Epithelial cell of esophagus (primary cell): ENCODE measurements around the gene ACVR1B.
"Not testable (repeated sequence)": the region's sequence is repeated elsewhere in the genome, so short reads cannot be mapped to it uniquely, and the experiment has no call there.

Experiments used
- DNase-seq: peaks from one replicate; pipeline ENCODE4 v3.0.0; 2010; ENCODE audit warnings: low read depth
- H3K4me3 ChIP-seq: 2 replicates; pipeline ENCODE4 v1.5.1; 2011; ENCODE audit warnings: mild to moderate bottlenecking, low read length, control low read depth
- CTCF ChIP-seq: IDR thresholded peaks from 2 replicates; pipeline ENCODE4 v1.5.1; 2011; ENCODE audit warnings: low read depth, mild to moderate bottlenecking, low read length, control low read depth, inconsistent platforms; ENCODE audit not compliant: insufficient read depth; ENCODE audit errors: missing control alignments

The ACVR1B gene

GRCh38 chr12:51977320-51977753 lies 25.8 kb downstream of the ACVR1B start:
- TF ChIP-seq CTCF = no peak
- no peak for DNase-seq
- no peak overlapping the region for H3K4me3 ChIP-seq

GRCh38 chr12:51979306-51979705 lies 27.8 kb downstream of the ACVR1B start:
- not testable (repeated sequence) for H3K4me3 ChIP-seq, DNase-seq

GRCh38 chr12:51980051-51980808 lies 28.7 kb downstream of the ACVR1B start:
- peak; percentile 92 for TF ChIP-seq CTCF
- DNase-seq = peak; percentile 66
- no peak overlapping the region for H3K4me3 ChIP-seq

GRCh38 chr12:51980809-51981127 lies 29.3 kb downstream of the ACVR1B start:
- no peak for TF ChIP-seq CTCF
- DNase-seq = no peak
- H3K4me3 ChIP-seq = no peak overlapping the region

- TF ChIP-seq CTCF = no peak
- no peak overlapping the region for H3K4me3 ChIP-seq
These were observed 33.2 kb downstream of the ACVR1B start for GRCh38 chr12:51984657-51985056.

GRCh38 chr12:51985154-51985835 lies 33.8 kb downstream of the ACVR1B start:
- DNase-seq = no peak
- TF ChIP-seq CTCF = no peak
- H3K4me3 ChIP-seq = no peak overlapping the region

More at GRCh38 chr12:51984657-51985056, 33.2 kb downstream of the ACVR1B start:
- DNase-seq = no peak

GRCh38 chr12:51986834-51987233 lies 35.3 kb downstream of the ACVR1B start:
- no peak for DNase-seq

More at GRCh38 chr12:51986834-51987233, 35.3 kb downstream of the ACVR1B start:
- H3K4me3 ChIP-seq = no peak overlapping the region
- TF ChIP-seq CTCF = no peak
